Brain microvascular endothelial cell (primary cell): ENCODE measurements around the gene LAMB3.

Source experiments
- DNase-seq: peaks from one replicate; pipeline ENCODE4 v3.0.0-alpha.2; 2020
- H3K27ac ChIP-seq: fragments of 250-450 bp; sonication (Bioruptor Pico); 2 replicates; pipeline ENCODE4 v1.5.1; 2020; ENCODE audit warnings: mild to moderate bottlenecking, moderate library complexity
- H3K27me3 ChIP-seq: fragments of 250-450 bp; sonication (Bioruptor Pico); replicated peaks from 2 replicates; pipeline ENCODE4 v1.5.1; 2020; ENCODE audit warnings: mild to moderate bottlenecking
- H3K36me3 ChIP-seq: fragments of 250-450 bp; sonication (Bioruptor Pico); replicated peaks from 2 replicates; pipeline ENCODE4 v1.5.1; 2020; ENCODE audit warnings: mild to moderate bottlenecking
- H3K4me3 ChIP-seq: 2 replicates; pipeline ENCODE4 v1.5.1; 2011; ENCODE audit warnings: low read depth, mild to moderate bottlenecking, control low read depth, low read length, moderate library complexity
- CTCF ChIP-seq: IDR thresholded peaks from 2 replicates; pipeline ENCODE4 v1.5.1; 2011; ENCODE audit warnings: low read depth, mild to moderate bottlenecking, moderate library complexity, low read length, control low read depth, inconsistent platforms; ENCODE audit errors: missing control alignments
- in situ Hi-C: cut with HindIII; loops from 2 replicates; pipeline ENCODE4 v1.10.0; 2017; ENCODE audit warnings: low sequenced_read_pairs, low pct_ligation_motif_present

LAMB3 gene

GRCh38 chr1:209595028-209595427, 57.2 kb downstream of the LAMB3 start:
- H3K4me3 ChIP-seq, result no peak overlapping the region
- H3K27me3 ChIP-seq, result no peaks in the 10 kb centered on the region
- H3K36me3 ChIP-seq, result no peaks in the 10 kb centered on the region
- in situ Hi-C loops, result loop anchor here (25.0 kb wide), 1 partner anchor 92 kb away; the partner anchor contains the start of gene G0S2
- TF ChIP-seq CTCF, result no peak
- no peak overlapping the region for H3K27ac ChIP-seq
- no peak for DNase-seq

GRCh38 chr1:209594440-209594839, 57.8 kb downstream of the LAMB3 start:
- Histone ChIP-seq H3K27ac (no peak overlapping the region), H3K36me3 (no peaks in the 10 kb centered on the region), H3K27me3 (no peaks in the 10 kb centered on the region), H3K4me3 (no peak overlapping the region)
- in situ Hi-C loops, result loop anchor here (25.0 kb wide), 1 partner anchor 93 kb away; the partner anchor contains the start of gene G0S2
- no peak for DNase-seq
- TF ChIP-seq CTCF, result no peak

DNA sequence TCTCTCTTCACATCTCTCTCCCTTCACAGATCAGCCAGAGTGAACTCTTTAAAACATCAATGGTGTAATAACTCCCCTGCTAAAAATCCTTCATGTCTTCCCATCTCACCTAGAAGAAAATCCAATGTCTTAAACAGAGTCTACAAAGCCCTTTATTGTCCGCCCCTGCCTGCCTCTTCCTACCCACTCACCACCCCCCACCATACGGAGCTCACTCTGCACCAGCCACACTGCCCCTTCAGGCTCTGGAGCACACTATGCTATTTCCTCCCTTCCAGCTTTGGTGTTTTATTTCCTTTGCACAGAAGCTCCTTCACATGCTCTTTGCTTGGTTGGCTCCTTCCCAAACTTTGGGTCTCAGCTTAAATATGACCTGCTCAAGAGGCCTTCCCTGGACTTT, 58.5 kb downstream of the LAMB3 start:
- H3K36me3 ChIP-seq, result no peaks in the 10 kb centered on the region
- in situ Hi-C loops, result loop anchor here (25.0 kb wide), 1 partner anchor 94 kb away; the partner anchor contains the start of gene G0S2
- H3K27me3 ChIP-seq, result no peaks in the 10 kb centered on the region
- TF ChIP-seq CTCF, result no peak
- H3K27ac ChIP-seq, result no peak overlapping the region
- H3K4me3 ChIP-seq, result no peak overlapping the region
- no peak for DNase-seq

GRCh38 chr1:209590405-209590804, 61.8 kb downstream of the LAMB3 start:
- H3K27ac ChIP-seq, result no peak overlapping the region
- H3K36me3 ChIP-seq, result no peaks in the 10 kb centered on the region
- in situ Hi-C loops, result loop anchor here (25.0 kb wide), 1 partner anchor 97 kb away; the partner anchor contains the start of gene G0S2
- no peak overlapping the region for H3K4me3 ChIP-seq
- peak; percentile 36 for DNase-seq
- H3K27me3 ChIP-seq, result peaks cover 10% of the 10 kb centered on the region
- TF ChIP-seq CTCF, result peak; percentile 64

- peaks cover 14% of the 10 kb centered on the region for H3K27me3 ChIP-seq
- H3K27ac ChIP-seq, result no peak overlapping the region
- TF ChIP-seq CTCF, result no peak
- in situ Hi-C loops, result loop anchor here (25.0 kb wide), 1 partner anchor 97 kb away; the partner anchor contains the start of gene G0S2
- no peak for DNase-seq
- H3K4me3 ChIP-seq, result no peak overlapping the region
- no peaks in the 10 kb centered on the region for H3K36me3 ChIP-seq
Measured at GRCh38 chr1:209589863-209590262, 62.4 kb downstream of the LAMB3 start.

DNA sequence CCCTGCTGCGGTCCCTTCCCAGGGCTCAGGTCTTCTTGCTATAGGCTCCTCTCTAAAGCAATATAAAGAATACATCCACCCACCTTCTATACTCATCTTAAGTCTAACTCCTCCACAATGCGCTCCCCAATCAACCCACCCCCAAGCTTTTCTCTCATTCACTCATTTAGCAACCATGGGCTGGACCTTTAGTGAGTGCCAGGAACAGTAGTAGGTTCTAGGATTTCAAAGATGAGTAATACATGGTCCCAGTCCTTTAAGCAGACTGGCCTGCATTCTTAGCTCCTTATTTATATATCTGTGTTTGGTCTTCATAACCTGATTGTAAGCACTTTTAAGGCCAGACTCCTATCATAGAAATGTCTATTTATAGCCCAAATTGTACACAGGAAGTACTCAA, 62.8 kb downstream of the LAMB3 start:
- in situ Hi-C loops, result loop anchor here (25.0 kb wide), 1 partner anchor 98 kb away; the partner anchor contains the start of gene G0S2

More for the DNA sequence above, 62.8 kb downstream of the LAMB3 start:
- H3K36me3 ChIP-seq, result no peaks in the 10 kb centered on the region
- no peak overlapping the region for H3K27ac ChIP-seq
- H3K4me3 ChIP-seq, result no peak overlapping the region
- no peak for TF ChIP-seq CTCF
- peaks cover 18% of the 10 kb centered on the region for H3K27me3 ChIP-seq
- DNase-seq, result no peak
